Erythroblast (primary cell): Measurements from ENCODE around the gene LSM10.

Experiments
- GATA1 ChIP-seq: IDR thresholded peaks from 2 replicates; pipeline ENCODE4 v1.6.1; 2011; ENCODE audit warnings: low read depth, mild to moderate bottlenecking, control low read depth, low read length, moderate library complexity
- POLR2A ChIP-seq: IDR thresholded peaks from 2 replicates; pipeline ENCODE4 v1.6.1; 2011; ENCODE audit warnings: mild to moderate bottlenecking, low read length

DNA sequence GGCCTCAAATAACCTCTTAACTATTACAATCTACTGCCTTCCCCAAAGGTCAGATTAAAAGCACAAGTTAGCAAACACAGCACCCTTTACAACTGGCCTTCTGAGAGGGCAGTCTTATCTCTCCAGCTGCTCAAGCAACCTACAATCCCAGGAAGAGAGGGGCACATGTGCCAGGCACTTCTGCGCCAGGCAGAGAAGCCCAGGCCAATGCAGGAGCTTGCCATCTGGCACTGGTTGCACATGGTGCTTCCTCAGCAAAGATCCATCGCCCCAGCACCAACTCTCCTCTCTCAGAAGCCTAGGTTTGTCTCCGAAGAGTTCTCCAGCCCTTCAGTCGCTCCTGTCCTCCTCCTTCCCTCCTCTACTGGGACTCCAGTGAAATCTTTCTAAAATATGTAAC, 14.5 kb downstream of the LSM10 start:
- TF ChIP-seq POLR2A, result no peak
- no peak for TF ChIP-seq GATA1
